HG03469 (cell line): ENCODE measurements around the gene ALDH1L1.

Source experiments
- ATAC-seq: cut with Tn5 transposase; IDR thresholded peaks from one replicate; pipeline ENCODE4 v1.9.1; 2021; ENCODE audit warnings: mild to moderate bottlenecking, moderate library complexity, moderate number of reproducible peaks; ENCODE audit not compliant: unreplicated experiment

Gene ALDH1L1

DNA sequence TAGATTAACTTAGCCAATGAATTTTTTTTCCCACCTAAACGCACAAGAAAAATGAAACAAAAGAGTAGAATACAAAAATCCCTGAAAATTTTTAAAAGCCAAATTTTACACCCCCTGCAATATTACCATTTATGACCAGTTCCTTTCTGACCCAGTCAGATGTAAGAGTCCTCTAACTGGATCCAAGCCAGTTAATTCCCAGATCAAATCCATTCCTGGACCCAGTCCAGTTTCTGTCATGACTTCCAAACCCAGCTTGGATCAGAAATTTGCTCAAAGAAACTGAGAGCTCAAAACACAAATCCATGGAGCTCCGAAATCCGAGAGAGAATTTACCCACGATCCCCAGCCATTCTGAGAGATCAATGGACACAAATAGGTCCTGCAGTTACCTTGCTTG is 17.0 kb upstream of the ALDH1L1 start:
- no peak for ATAC-seq

DNA sequence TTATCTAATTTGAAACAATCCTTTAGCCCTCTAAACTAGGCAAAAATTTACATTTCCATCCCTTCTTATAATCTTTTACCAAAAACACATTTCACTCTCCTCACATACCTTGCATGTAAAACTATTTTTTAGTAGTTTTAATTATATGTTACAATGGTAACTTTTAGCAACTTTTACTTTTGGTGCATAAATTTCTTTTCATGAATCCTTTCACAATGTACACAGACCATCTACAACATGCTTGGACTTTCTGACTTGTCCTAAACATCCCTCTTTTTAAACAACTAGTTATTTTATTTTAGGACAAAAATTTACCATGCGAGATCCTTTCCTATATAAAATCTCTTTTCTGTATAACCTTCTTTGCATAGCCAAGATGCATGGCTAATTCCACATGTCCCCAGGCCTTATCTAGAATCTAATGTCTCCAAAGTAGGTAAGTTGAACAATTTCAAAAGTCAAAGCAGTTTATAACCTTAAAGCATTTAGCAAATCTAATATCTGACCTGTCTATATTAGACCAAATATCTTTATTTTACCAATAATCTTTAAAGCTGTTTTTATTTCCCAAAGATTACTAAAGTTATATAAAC is 14.4 kb upstream of the ALDH1L1 start:
- no peak for ATAC-seq

DNA sequence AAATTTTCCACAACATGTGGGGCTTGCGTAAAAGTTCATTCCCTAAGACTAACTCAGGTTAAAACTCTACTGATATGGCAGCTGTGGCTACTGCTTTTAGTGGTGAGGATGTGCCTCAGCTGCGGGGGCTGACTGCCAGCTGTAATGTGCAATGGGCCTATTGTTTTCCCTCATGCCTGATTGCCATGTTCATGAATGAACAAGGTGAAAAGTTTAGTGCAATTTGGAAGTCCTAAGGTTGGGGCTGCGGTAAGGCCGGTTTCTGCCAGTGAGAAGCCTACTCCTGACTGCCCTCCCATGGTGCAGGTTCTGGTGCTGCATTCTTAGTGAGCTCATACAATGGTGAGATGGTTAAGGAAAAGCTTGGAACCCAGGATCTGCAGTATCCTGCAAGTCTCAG is 10.9 kb upstream of the ALDH1L1 start:
- no peak for ATAC-seq

DNA sequence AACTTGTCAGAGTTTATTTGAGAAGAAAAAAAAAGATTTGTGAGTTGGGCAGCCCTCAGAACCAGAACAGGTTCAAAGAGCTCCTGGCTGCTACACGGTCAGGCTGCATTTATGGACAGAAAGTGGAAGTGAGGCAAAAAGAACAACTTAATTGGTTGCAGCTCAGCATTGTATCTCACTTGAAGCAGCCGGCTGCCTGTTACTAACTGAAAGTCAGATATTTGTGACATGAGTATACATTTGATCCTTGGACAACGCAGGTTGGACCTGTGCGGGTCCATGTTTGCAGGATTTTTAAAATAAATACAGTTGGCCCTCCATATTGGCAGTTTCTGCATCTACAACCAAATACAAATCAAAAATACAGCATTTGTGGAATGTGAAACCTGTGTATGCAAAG is 7.5 kb upstream of the ALDH1L1 start:
- ATAC-seq = no peak

DNA sequence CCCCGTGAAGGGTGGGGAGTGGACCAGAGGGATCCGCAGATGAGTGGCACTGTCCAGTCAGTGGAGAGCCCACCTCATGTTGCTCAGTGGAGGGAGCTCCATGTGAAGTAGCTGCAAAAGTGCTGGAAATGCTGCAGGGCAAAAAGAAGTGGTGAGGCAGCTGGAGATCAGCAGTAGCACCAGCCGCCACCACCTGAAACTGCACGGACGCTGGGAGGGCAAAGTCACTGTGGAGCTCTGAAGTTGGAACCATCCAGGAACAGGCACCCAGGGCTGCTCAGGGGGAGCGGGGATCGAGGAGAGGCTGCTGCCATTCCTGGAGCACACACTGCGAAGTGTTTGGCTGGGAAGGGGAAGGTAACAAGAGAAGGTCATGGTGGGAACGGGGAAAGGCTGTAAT is 6.4 kb upstream of the ALDH1L1 start:
- no peak for ATAC-seq

DNA sequence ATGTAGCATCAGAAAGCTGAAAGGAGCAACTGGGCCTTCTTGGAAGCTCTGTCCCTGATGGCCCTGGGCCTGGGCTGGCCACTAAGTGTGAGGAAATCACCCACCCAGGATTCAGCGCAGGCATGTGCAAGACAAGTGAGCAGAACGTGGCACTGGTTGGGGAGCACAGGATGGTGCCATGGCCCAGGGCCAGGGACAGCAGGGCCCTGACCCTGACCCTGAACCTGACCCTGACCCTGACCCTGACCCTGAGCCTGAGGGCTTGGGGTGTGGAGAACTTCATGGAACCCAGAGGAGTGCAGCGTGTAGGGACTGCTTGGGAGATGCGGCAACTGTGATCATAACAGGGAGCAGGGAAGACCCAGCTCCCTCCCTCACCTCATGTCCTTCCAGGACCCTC is 5.9 kb upstream of the ALDH1L1 start:
- no peak for ATAC-seq

DNA sequence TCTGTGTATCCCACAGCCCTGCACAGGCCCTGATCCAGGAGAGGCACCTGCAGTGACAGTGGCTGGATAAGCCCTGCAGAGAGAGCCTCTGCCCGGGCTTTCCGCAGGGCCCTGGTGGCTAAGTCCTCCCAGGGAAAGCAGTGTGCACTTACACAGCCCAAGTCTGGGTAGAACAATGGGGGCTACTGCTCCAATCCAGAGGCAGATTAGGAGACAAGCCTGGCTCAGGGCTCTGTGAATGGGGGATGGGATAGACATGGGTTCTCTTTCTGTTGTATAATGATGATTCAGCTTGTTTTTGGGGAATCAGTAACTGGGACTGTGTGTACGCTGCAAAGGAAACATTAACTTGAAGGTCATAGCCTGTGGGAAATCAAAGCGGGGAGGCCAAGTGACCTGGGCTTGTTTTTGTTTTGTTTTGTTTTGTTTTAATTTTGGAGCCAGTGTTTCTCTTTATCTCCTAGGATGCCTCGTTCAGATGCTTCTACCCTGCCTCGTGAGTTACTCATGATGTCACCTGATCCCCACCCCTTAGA is 4.1 kb upstream of the ALDH1L1 start:
- no peak for ATAC-seq

DNA sequence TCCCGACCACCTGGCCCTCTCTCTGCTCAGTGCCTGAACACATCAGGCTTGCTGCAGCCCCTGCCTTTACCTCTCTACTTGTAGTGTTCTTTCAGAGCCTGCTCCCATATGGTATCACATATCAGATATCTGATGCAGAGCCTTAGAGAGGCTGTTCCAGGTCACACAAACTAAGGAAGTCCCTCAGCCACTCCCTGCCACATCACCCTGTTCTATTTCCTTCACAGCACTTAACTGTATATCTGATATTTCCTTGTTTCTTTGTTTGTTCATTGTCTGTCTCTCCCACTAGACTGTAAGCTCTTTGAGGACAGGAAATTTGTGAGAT is 976 bp upstream of the ALDH1L1 start:
- no peak for ATAC-seq

DNA sequence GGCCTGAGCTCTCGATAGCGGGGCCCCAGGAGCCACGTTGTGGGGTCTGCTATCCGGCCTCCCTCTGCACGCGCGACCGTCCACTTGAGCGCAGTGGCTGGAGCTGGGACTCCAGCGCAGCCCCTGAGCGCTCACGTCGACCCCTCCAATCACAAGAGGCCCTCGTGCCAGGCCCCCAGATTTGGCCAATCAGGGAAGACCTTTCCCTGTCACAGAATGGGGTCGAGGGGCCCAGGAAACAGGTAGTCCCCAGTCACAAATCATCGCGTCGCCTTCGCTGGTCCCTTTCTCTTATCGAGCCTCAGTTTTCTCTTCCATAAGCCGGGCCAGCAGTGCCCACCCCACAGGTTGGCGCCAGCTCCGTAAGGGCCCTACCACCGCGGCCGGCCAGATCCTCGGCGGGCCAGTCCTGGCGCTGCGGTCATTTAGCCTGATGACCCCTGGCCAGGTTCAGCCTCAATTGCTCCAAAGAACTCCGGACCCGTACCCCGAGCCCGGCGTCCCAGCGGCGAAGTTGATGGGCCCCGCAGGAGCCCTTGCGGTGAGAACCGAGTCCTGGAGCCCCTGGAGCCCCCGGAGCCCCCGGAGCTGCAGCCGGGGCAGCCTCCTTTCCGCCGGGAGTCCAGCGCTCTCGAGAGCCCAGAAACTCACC is 435 bp downstream of the ALDH1L1 start:
- no peak for ATAC-seq

DNA sequence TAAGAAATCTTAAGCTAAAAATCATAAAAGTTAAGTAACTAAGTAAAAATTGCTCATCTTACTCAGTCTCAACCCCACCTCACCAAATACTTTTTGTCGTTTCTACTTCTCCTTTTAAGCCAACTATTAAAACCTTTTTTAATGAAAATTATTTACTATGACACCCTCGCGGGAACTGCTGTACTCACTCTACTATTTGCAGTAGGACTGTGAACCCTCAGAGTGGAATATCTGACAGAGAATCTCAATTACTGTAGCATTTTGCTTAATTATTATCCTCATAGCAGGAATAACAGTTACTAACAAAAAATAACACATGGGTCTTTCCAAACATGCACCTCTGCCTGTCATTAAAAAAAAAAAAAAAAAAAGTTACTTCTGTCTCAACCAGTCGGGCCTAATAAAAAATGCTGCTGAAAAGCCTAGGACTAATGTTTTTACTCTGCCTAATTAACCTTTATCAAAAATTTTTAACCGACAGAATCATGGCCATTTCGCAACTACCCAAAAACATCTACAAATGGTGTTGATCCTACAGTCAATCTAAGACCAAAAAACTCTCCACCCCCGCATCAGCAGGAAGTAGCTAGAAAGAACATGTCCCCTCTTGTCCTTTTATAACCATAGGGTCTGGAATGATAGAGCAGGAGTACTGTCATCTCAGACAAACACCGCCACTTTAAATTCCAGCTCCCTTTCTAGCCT is 10.2 kb downstream of the ALDH1L1 start:
- no peak for ATAC-seq

DNA sequence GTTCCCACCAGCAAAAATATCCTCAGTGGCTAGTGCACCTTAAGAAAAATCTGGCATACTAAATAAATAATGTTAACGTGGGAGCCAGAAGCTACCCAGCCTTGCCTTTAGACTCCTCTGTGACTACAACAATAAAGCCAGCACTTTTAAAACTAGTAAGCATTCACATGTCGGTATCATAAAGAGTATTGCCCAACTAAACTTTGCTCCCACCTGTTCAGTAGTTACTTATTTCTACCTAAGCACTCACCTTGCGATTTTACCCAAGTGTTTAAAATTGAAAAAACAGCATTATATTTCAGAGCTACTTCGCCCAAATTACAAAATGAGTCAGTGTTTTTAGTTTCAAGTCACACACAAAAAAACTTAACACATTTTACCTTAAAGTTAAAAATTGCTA is 12.8 kb downstream of the ALDH1L1 start:
- ATAC-seq = no peak

DNA sequence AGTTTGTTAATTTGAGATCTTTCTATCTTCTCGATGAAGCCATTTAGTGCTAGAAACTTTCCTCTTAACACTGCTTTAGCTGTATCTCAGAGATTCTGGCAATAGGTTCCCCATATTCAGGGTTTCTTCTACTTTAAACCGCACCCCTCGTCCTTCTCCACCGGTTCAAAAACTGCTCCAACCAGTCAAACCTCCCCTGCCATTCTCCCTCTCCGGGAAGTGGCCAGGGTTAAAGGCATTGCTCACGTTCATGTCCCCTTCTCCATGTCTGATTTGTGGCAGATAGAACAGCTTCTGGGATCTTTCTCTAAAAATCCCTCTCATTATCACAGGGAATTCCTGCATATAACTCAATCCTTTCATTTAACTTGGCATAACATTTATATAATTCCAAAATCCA is 14.4 kb downstream of the ALDH1L1 start:
- ATAC-seq = no peak

DNA sequence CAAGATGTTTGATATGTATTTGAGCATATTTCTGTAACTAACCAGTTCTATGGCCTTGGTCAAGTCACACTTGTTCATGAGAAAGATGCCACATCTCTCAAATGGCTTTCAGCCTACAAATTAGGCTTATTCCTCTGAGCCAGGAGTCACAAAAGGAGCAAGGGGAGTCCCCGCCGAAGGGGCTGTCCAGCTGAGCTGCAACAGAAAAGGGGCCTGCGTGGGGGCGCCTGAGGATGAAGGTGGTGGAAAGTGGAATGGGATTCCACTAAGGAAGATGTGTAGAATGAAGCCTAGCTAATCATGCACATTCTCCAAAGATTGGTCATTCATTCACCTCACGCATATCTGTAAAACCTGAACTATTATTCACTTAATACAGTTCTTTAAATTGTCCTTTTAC is 19.1 kb downstream of the ALDH1L1 start:
- ATAC-seq = no peak

DNA sequence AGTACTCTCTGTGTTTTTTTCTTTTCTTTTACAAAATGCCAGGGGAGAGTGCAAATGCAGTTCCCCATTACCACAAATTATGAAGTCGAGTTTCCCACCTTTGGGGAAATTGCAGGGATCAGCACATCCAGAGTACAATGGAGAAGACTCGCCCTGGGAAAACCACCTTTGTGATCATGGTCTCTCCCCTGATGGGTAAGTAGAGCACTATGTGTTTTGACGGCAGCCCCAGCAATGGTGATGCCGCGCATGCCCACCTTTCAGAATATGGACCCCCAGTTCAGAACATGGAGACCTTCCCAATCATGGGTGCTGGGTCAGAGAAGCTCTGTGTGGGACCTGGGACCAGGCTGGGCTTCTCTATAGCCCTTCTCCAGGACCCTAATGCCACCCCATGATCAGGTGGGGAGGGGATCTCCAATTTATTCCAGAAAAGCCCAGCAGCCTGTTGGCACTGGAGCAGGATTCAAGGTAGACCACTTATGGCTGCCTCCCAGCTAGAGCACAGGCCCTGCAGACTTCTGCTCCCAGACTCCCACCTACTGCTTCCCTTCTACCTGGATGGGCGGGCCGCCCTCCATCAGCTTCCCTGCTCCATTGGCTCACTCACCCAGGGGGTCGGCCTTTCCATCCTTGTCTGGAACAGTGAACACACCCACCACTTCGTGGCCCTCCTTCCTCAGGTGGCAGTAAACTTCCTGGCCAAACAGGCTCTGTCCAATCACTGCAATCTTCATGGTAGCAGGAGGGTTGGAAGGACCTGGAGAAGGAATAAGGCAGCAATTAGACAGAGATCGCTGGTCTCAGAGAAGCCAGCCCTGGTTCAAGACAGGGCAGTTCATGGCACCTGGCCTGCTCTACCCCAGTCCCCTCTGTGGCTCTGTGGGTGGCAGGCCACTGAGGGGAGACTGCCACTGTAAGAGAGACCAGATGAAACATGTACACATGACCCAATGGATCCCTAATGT is 19.9 kb downstream of the ALDH1L1 start:
- no peak for ATAC-seq

DNA sequence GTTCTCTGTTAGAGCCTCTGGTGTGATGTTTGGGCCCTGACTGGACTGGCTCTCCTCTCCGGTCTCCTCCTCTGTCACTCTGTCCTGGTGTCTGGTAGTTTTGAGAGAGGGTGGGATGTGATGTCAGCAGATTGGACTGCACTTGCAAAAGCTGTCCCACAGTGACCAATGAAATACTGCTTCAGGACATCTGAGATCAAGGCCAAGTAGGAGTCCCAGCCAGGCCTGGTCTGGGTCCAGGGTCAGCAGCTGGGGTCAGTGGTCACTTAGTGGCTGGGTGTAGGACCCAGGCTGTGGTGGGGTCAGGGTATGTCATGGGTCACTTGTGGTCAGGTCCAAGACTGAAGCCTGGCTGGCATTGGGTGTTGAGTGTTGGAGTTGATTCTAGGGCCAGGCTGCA is 20.9 kb downstream of the ALDH1L1 start:
- ATAC-seq = no peak

DNA sequence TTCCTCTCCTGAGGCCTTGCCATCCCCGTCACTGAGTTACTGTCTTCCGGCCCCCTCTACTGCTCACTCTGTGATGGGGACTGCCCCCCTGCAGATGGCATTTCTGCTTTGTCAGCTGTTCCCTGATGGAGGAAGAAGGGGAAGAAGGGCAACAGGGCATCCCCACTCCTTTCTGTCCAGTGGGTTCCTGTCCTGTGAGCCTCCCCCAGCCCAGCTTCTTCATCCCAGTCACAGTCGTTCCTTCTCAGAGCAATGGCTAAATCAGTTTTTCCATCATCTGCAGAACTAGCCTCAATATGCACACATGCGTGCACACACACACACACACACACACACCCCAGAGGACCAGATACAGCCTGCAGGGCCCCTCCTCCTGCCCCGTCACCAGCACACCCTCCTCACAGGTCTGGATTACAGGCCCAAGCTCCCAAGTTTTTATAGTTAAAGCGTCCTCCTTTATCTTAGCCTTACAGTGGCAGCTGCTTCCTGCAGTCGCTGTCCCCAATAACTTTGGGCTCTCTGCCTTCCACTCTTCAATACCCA is 21.4 kb downstream of the ALDH1L1 start:
- no peak for ATAC-seq

DNA sequence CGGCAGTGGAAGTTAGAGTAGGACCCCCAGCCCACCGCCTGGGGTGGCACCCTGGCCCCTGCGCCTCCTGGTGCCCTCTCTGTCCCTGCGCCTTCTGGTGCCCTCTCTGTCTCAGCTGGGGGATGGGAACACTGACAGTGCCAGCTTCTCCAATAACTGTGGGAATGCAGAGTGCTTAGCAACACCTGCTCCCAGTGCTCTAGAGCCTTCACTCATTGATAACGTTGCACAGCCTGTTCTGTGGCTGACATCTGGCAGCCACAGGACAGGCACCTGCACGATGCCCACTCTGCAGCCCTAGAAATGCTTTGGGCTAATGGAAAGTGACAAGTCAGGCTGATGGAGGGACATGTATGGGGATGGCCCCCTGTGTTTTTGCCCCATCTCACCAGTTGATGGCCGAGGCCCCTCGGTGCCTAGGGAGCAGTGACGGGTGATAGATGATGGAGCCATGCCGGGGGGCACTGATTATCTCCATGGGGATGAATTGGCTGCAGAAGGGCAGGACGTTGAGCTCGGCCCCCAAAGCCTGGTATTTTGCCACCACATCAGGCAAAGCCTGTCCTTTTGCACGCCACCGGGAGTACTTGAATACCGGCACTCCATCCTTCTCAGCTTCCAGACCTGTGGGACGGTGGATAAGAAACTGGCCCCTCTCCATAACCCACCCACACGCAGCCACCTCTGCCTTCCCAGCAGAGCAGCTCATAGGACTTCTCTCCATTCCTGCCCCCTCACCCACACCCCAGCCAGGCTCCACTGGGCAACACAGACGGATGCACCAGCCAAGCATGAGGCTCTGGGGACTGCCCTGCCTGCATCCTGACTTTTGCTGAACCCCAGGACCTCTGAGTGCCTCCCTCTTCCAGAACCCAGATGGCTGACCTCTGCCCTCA is 22.1 kb downstream of the ALDH1L1 start:
- no peak for ATAC-seq

DNA sequence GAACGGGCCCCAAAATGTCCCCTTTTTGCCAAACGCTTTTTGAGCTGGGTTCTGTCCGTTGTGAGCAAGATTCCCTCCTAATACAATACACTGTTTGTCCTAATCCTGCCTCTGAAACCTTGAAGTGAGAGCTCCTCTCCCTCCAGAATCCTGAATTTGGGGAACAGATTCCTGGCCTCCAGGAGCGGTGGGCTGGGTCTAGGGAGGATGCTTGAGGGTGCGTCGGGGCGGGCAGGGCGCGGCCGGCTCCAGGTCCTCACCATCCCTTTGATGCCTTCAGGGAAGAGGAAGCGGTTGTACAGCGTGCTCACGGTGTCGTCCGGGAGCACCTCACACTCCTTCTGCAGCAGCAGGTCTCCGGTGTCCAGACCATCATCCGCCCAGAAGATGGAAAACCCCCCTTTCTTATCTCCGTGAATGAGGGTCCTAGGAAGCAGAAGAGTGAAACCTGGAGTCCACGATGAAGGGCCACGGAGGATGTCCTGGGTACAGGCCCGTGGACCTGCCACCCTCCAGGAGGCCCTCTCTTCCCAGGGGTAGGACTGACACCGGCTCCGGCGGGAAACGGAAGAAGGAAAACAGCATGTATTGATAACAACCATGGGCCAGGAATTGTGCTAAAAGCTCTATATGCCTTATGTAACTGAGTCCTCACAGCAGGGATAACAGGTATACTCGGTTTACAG is 23.2 kb downstream of the ALDH1L1 start:
- no peak for ATAC-seq

DNA sequence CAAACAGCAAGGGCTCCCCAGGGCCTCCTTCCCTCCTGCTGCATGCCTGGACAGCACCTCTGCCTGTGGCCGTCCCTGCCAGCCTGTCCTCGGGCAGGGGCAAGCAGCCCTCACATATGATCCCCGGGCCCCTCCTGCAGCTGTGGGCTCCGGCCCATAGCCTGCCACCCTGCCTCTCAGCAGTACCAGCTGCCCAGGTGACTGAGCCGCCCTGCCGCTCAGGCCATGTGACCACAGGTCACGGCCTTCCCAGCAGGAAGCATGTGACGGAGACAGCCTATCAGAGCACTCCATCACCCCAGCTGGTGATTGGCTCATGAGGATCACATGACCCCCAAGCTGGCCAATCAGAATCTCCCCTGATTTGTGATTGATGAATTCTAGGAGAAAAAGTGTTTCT is 23.9 kb downstream of the ALDH1L1 start:
- ATAC-seq = no peak
